Liver (tissue), 3 donors: ENCODE results near the gene MICAL2.

ENCODE experiments used
- CTCF ChIP-seq: fragments of 150-350 bp; IDR thresholded peaks from 2 replicates; pipeline ENCODE4 v1.5.1; 2017; ENCODE audit warnings: improper control_type of control experiment, low read depth, low read length; ENCODE audit not compliant: missing input control
- EGR1 ChIP-seq, 2 donors: IDR thresholded peaks; 2 replicates each; pipeline ENCODE4 v1.6.1; 2016 to 2018; ENCODE audit warnings: antibody characterized with exemption in 2 of 2, low read depth in 2 of 2
- FOXA1 ChIP-seq: IDR thresholded peaks from 2 replicates; pipeline ENCODE4 v1.6.1; 2016; ENCODE audit warnings: antibody characterized with exemption
- FOXA2 ChIP-seq: IDR thresholded peaks from 2 replicates; pipeline ENCODE4 v1.6.1; 2016; ENCODE audit warnings: antibody characterized with exemption
- RAD21 ChIP-seq, 2 donors: IDR thresholded peaks; 2 replicates each; pipeline ENCODE4 v1.6.1; 2016; ENCODE audit warnings: antibody characterized with exemption in 2 of 2, mild to moderate bottlenecking in 2 of 2
- REST ChIP-seq: IDR thresholded peaks from 2 replicates; pipeline ENCODE4 v1.6.1; 2016; ENCODE audit warnings: antibody characterized with exemption, mild to moderate bottlenecking
- TAF1 ChIP-seq: conservative IDR thresholded peaks from 2 replicates; pipeline ENCODE4 v1.6.1; 2016; ENCODE audit warnings: antibody characterized with exemption, mild to moderate bottlenecking
- YY1 ChIP-seq: IDR thresholded peaks from 2 replicates; pipeline ENCODE4 v1.6.1; 2016; ENCODE audit warnings: antibody characterized with exemption, mild to moderate bottlenecking
- donor health status: healthy.
- donor health status: healthy.

GRCh38 chr11:12189543-12190235 lies 79.3 kb downstream of the MICAL2 start:
- TF ChIP-seq FOXA1 = no peak
- TF ChIP-seq CTCF = no peak
- TF ChIP-seq RAD21 (IDR thresholded peaks at IDR 0.05) = no peak
- TF ChIP-seq FOXA2 = no peak
- TF ChIP-seq YY1 = no peak
- TF ChIP-seq TAF1 = no peak
- no peak for TF ChIP-seq EGR1 (IDR thresholded peaks at IDR 0.05; ENCODE audit: low read depth in 2 of 2)
- TF ChIP-seq REST = no peak
